HCT116 (cell line): ENCODE results near the gene GFOD1. TPM values are rescaled to one million over a fixed set of nuclear protein-coding genes. Genes with fewer than 3 reads are reported as not detected.

ENCODE experiments used
- ATAC-seq: fragments of 200-7000 bp; cut with Tn5 transposase; 2 replicates; pipeline ENCODE4 v1.9.1; 2020; ENCODE audit warnings: mild to moderate bottlenecking, moderate library complexity
- BruUV-seq: library from RNA; stranded (reverse); fragments of 400-500 nt; replicated peaks from 2 replicates; lab custom pipeline; 2021; lab: Mats Ljungman, UMichigan
- CTCF ChIA-PET: fragments of 300-600 bp; sonication (Branson Sonifier 250); formaldehyde crosslinking; loops from one replicate; lab custom pipeline; 2021; ENCODE audit warnings: antibody characterized with exemption; lab: Charles Lee
- POLR2A ChIA-PET: fragments of 300-600, 350-600 bp; sonication (Branson Sonifier 250); formaldehyde crosslinking; loops from one replicate; lab custom pipeline; 2021; ENCODE audit warnings: antibody characterized with exemption; lab: Charles Lee
- RAD21 ChIA-PET, 2 experiments: fragments of 300-600 bp; sonication (Branson Sonifier 250); formaldehyde crosslinking; loops; one replicate each; lab custom pipeline; 2023; ENCODE audit warnings: low total read pairs in 2 of 2; ENCODE audit not compliant: uncharacterized antibody in 2 of 2, unreplicated experiment in 2 of 2, low non-redundant PET in 1 of 2; lab: Charles Lee
- DNase-seq: peaks from one replicate; pipeline ENCODE4 v3.0.0-alpha.2; 2010; ENCODE audit warnings: low read depth, low spot score
- H2AFZ ChIP-seq: fragments of 200-600 bp; shearing (Covaris generic), sonication (generic); 2 replicates; pipeline ENCODE4 v1.6.1; 2017; ENCODE audit warnings: low read depth, mixed run types, mixed read lengths, antibody characterized with exemption, low read length; ENCODE audit not compliant: poor library complexity, severe bottlenecking
- H3K27ac ChIP-seq: 2 replicates; pipeline ENCODE4 v1.5.1; 2012; ENCODE audit warnings: low read depth, low read length
- H3K27me3 ChIP-seq: fragments of 200-600 bp; sonication (generic); 2 replicates; pipeline ENCODE4 v1.6.1; 2016; ENCODE audit warnings: mixed run types, low read length, mixed read lengths; ENCODE audit not compliant: insufficient read depth
- H3K36me3 ChIP-seq, 2 experiments: fragments of 200-500 bp in 1 of 2; fragments of 200-600 bp in 1 of 2; sonication (Bioruptor generic) in 1 of 2; sonication (generic) in 1 of 2; 2 replicates each; pipeline versions ENCODE4 v1.5.1 to v1.6.1; 2014 to 2016; ENCODE audit warnings: low read length in 2 of 2, inconsistent platforms in 1 of 2, mixed read lengths in 1 of 2, mixed run types in 1 of 2; ENCODE audit not compliant: insufficient read depth in 2 of 2, control insufficient read depth in 1 of 2
- H3K4me1 ChIP-seq, 2 experiments: fragments of 200-600 bp in 1 of 2; sonication (generic) in 1 of 2; 2 replicates each; pipeline versions ENCODE4 v1.5.1 to v1.6.1; 2012 to 2017; ENCODE audit warnings: low read length in 2 of 2, inconsistent platforms in 1 of 2, mild to moderate bottlenecking in 1 of 2, mixed read lengths in 1 of 2, mixed run types in 1 of 2, moderate library complexity in 1 of 2; ENCODE audit not compliant: insufficient read depth in 2 of 2, control insufficient read depth in 1 of 2
- H3K4me2 ChIP-seq: fragments of 200-600 bp; sonication (generic); 2 replicates; pipeline ENCODE4 v1.6.1; 2017; ENCODE audit warnings: mixed run types, low read length, mixed read lengths
- H3K4me3 ChIP-seq, 2 experiments: fragments of 200-600 bp in 1 of 2; sonication (generic) in 1 of 2; replicated peaks in 1 of 2; 2 replicates each; pipeline ENCODE4 v1.5.1; 2011 to 2016; ENCODE audit warnings: low read length in 2 of 2, control low read depth in 1 of 2, low read depth in 1 of 2, mild to moderate bottlenecking in 1 of 2, mixed read lengths in 1 of 2, mixed run types in 1 of 2
- H3K79me2 ChIP-seq: fragments of 200-600 bp; sonication (generic); 2 replicates; pipeline ENCODE4 v1.6.1; 2017; ENCODE audit warnings: mild to moderate bottlenecking, mixed run types, low read length, moderate library complexity, mixed read lengths; ENCODE audit not compliant: insufficient read depth
- H3K9ac ChIP-seq: fragments of 200-600 bp; sonication (generic); 2 replicates; pipeline ENCODE4 v1.6.1; 2016; ENCODE audit warnings: low read length, mixed read lengths
- H3K9me2 ChIP-seq: fragments of 200-600 bp; sonication (generic), shearing (Covaris generic); 2 replicates; pipeline ENCODE4 v1.6.1; 2017; ENCODE audit warnings: mixed run types, mild to moderate bottlenecking, moderate library complexity; ENCODE audit not compliant: insufficient read depth
- H3K9me3 ChIP-seq, 2 experiments: fragments of 200-500 bp in 1 of 2; fragments of 200-600 bp in 1 of 2; sonication (Bioruptor generic) in 1 of 2; sonication (generic) in 1 of 2; 2 replicates each; pipeline ENCODE4 v1.6.1; 2014 to 2017; ENCODE audit warnings: low read length in 2 of 2, mixed read lengths in 2 of 2, inconsistent platforms in 1 of 2, low read depth in 1 of 2, mild to moderate bottlenecking in 1 of 2, mixed run types in 1 of 2, moderate library complexity in 1 of 2; ENCODE audit not compliant: control insufficient read depth in 1 of 2, insufficient read depth in 1 of 2
- H4K20me1 ChIP-seq: fragments of 200-600 bp; sonication (generic), shearing (Covaris generic); 2 replicates; pipeline ENCODE4 v1.6.1; 2017; ENCODE audit warnings: mixed run types, mild to moderate bottlenecking, moderate library complexity; ENCODE audit not compliant: insufficient read depth
- CBX3 ChIP-seq: IDR thresholded peaks from 2 replicates; pipeline ENCODE4 v1.6.1; 2012; ENCODE audit warnings: low read depth
- CEBPB ChIP-seq: IDR thresholded peaks from 2 replicates; pipeline ENCODE4 v1.6.1; 2012; ENCODE audit warnings: low read depth
- ELF1 ChIP-seq: IDR thresholded peaks from 2 replicates; pipeline ENCODE4 v1.6.1; 2012; ENCODE audit warnings: low read depth, borderline replicate concordance
- EZH2 ChIP-seq: fragments of 200-600 bp; sonication (generic); IDR thresholded peaks from 2 replicates; pipeline ENCODE4 v1.6.1; 2017; ENCODE audit warnings: antibody characterized with exemption, mixed run types
- FOSL1 ChIP-seq: IDR thresholded peaks from 2 replicates; pipeline ENCODE4 v1.6.1; 2012; ENCODE audit warnings: low read depth
- JUND ChIP-seq: IDR thresholded peaks from 2 replicates; pipeline ENCODE4 v1.6.1; 2012
- POLR2A ChIP-seq: IDR thresholded peaks from 2 replicates; pipeline ENCODE4 v1.7.0; 2011; ENCODE audit warnings: borderline replicate concordance; ENCODE audit not compliant: insufficient read depth, insufficient read length; ENCODE audit errors: extremely low read depth
- POLR2AphosphoS5 ChIP-seq: IDR thresholded peaks from 2 replicates; pipeline ENCODE4 v1.6.1; 2011; ENCODE audit warnings: mild to moderate bottlenecking, low read depth, low read length, moderate library complexity
- RAD21 ChIP-seq: IDR thresholded peaks from 2 replicates; pipeline ENCODE4 v1.6.1; 2012; ENCODE audit warnings: low read depth, mild to moderate bottlenecking
- SIN3A ChIP-seq: IDR thresholded peaks from 2 replicates; pipeline ENCODE4 v1.6.1; 2012; ENCODE audit warnings: low read depth
- SP1 ChIP-seq: IDR thresholded peaks from 2 replicates; pipeline ENCODE4 v1.6.1; 2012; ENCODE audit warnings: low read depth
- SRF ChIP-seq: IDR thresholded peaks from 2 replicates; pipeline ENCODE4 v1.6.1; 2012; ENCODE audit warnings: low read depth
- TCF7L2 ChIP-seq: IDR thresholded peaks from 2 replicates; pipeline ENCODE4 v1.7.0; 2011; ENCODE audit warnings: borderline replicate concordance, inconsistent platforms; ENCODE audit not compliant: insufficient read depth, insufficient read length; ENCODE audit errors: extremely low read depth
- ZFX ChIP-seq: fragments of 450-650 bp; IDR thresholded peaks from 2 replicates; pipeline ENCODE4 v1.6.1; 2017
- ZNF274 ChIP-seq: fragments of 200-500 bp; sonication (Bioruptor generic); IDR thresholded peaks from 2 replicates; pipeline ENCODE4 v1.6.1; 2014; ENCODE audit warnings: mild to moderate bottlenecking, low read depth, low read length, inconsistent platforms
- intact Hi-C: fragments of 100-400 bp; cut with micrococcal nuclease; formaldehyde crosslinking; loops from 2 replicates; pipeline ENCODE4 v1.10.0; 2022
- total RNA-seq: library from RNA; stranded (reverse); gene quantifications from one replicate; pipeline ENCODE4 v1.2.1, GENCODE V29; 2021; ENCODE audit not compliant: unreplicated experiment
- TF ChIP-seq, protein P1 (sequence below): IDR thresholded peaks from 2 replicates; pipeline ENCODE4 v1.6.1; 2012; ENCODE audit warnings: low read depth
- TF ChIP-seq, protein P2 (sequence below): IDR thresholded peaks from 2 replicates; pipeline ENCODE4 v1.6.1; 2012
- TF ChIP-seq, protein P3 (sequence below): IDR thresholded peaks from 2 replicates; pipeline ENCODE4 v1.6.1; 2011; ENCODE audit warnings: mild to moderate bottlenecking, low read length, moderate library complexity; ENCODE audit not compliant: insufficient replicate concordance; ENCODE audit errors: extremely low read depth
- TF ChIP-seq, protein P4 (sequence below): IDR thresholded peaks from 2 replicates; pipeline ENCODE4 v1.6.1; 2012

The GFOD1 gene
- total RNA-seq, 1 experiment from 2014 or later: 3.8 TPM

DNA sequence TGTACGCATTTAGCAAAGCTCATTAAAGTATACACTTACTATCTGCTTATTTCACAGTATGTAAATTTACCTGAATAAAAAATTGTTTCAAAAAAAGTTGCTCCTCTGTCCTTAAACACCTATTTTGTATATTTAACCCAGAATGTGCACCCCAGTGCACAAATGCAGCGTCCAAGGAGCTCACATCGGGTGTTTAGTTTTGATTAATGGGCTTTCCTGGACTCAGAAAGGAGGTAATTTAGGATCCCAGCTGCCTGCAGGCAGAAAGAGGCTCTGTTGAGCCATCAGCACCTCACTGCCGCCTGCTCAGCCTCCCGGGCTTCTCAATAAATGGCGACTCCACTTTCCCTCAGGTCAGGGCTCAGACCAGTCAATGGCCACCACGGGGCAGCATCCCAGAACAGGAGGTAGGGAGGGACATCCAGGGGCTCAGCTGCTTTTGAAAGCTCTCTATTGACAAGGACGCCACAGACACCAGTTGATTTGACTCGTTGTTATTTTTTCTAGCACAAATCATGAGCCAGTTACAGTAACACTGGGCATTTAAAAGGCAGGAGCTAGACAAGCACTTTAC is 88.9 kb downstream of the GFOD1 start:
- H3K4me1 ChIP-seq: peaks cover 5 to 23% of the 10 kb centered on the region in 2 experiments
- TF ChIP-seq FOSL1: no peak
- no peak for TF ChIP-seq POLR2AphosphoS5
- TF ChIP-seq, protein P1, sequence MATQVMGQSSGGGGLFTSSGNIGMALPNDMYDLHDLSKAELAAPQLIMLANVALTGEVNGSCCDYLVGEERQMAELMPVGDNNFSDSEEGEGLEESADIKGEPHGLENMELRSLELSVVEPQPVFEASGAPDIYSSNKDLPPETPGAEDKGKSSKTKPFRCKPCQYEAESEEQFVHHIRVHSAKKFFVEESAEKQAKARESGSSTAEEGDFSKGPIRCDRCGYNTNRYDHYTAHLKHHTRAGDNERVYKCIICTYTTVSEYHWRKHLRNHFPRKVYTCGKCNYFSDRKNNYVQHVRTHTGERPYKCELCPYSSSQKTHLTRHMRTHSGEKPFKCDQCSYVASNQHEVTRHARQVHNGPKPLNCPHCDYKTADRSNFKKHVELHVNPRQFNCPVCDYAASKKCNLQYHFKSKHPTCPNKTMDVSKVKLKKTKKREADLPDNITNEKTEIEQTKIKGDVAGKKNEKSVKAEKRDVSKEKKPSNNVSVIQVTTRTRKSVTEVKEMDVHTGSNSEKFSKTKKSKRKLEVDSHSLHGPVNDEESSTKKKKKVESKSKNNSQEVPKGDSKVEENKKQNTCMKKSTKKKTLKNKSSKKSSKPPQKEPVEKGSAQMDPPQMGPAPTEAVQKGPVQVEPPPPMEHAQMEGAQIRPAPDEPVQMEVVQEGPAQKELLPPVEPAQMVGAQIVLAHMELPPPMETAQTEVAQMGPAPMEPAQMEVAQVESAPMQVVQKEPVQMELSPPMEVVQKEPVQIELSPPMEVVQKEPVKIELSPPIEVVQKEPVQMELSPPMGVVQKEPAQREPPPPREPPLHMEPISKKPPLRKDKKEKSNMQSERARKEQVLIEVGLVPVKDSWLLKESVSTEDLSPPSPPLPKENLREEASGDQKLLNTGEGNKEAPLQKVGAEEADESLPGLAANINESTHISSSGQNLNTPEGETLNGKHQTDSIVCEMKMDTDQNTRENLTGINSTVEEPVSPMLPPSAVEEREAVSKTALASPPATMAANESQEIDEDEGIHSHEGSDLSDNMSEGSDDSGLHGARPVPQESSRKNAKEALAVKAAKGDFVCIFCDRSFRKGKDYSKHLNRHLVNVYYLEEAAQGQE: no peak
- TF ChIP-seq ZNF274: no peak
- TF ChIP-seq SIN3A: no peak
- TF ChIP-seq RAD21: no peak
- TF ChIP-seq POLR2A: no peak
- no peak for TF ChIP-seq SRF
- TF ChIP-seq, protein P2, sequence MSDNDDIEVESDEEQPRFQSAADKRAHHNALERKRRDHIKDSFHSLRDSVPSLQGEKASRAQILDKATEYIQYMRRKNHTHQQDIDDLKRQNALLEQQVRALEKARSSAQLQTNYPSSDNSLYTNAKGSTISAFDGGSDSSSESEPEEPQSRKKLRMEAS: no peak
- TF ChIP-seq CEBPB: no peak
- TF ChIP-seq, protein P3, sequence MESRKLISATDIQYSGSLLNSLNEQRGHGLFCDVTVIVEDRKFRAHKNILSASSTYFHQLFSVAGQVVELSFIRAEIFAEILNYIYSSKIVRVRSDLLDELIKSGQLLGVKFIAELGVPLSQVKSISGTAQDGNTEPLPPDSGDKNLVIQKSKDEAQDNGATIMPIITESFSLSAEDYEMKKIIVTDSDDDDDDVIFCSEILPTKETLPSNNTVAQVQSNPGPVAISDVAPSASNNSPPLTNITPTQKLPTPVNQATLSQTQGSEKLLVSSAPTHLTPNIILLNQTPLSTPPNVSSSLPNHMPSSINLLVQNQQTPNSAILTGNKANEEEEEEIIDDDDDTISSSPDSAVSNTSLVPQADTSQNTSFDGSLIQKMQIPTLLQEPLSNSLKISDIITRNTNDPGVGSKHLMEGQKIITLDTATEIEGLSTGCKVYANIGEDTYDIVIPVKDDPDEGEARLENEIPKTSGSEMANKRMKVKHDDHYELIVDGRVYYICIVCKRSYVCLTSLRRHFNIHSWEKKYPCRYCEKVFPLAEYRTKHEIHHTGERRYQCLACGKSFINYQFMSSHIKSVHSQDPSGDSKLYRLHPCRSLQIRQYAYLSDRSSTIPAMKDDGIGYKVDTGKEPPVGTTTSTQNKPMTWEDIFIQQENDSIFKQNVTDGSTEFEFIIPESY: no peak
- no peak for TF ChIP-seq ELF1
- no peak for TF ChIP-seq ZFX
- TF ChIP-seq SP1: no peak
- TF ChIP-seq, protein P4, sequence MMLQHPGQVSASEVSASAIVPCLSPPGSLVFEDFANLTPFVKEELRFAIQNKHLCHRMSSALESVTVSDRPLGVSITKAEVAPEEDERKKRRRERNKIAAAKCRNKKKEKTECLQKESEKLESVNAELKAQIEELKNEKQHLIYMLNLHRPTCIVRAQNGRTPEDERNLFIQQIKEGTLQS: no peak
- TF ChIP-seq CBX3: no peak
- TF ChIP-seq JUND: no peak
- no peak for TF ChIP-seq TCF7L2
- no peak for TF ChIP-seq EZH2
- no peak overlapping the region for H3K4me3 ChIP-seq
- no peaks in the 10 kb centered on the region for H4K20me1 ChIP-seq
- ChIA-PET RAD21 (interaction anchor here in 1 of 2 experiments (0.7 kb wide), 1 partner anchor 8 kb away, joined by 3 read pairs; no protein-coding TSS in a partner anchor), POLR2A (no interaction called here), CTCF (no interaction called here)
- H2AFZ ChIP-seq: no peak overlapping the region
- H3K27me3 ChIP-seq: no peaks in the 10 kb centered on the region
- no TSS peak for BruUV-seq
- no peaks in the 10 kb centered on the region for H3K36me3 ChIP-seq
- DNase-seq: no peak
- no peaks in the 10 kb centered on the region for H3K9me2 ChIP-seq
- no peak overlapping the region for H3K9ac ChIP-seq
- intact Hi-C loops: no loop called here
- no peaks in the 10 kb centered on the region for H3K9me3 ChIP-seq
- H3K4me2 ChIP-seq: peak overlapping the region; percentile 30
- no peak overlapping the region for H3K27ac ChIP-seq
- H3K79me2 ChIP-seq: no peaks in the 10 kb centered on the region
- no peak for ATAC-seq
